ENCODE measurements around the gene ATIC. TPM values are rescaled to one million over a fixed set of nuclear protein-coding genes. Genes with fewer than 3 reads are reported as not detected.

The ATIC gene
- total RNA-seq, 1 experiment from 2014 or later: 173 TPM

- H2AFZ ChIP-seq (ENCODE audit: low read depth, low read length, poor library complexity, severe bottlenecking): no peak overlapping the region
- no peak for TF ChIP-seq SIN3A (IDR thresholded peaks at IDR 0.05; ENCODE audit: low read depth)
- TF ChIP-seq MAX (IDR thresholded peaks at IDR 0.05): no peak
- no peak for TF ChIP-seq POLR2A (IDR thresholded peaks at IDR 0.05; ENCODE audit: borderline replicate concordance, extremely low read depth, insufficient read depth, insufficient read length)
- TF ChIP-seq REST (IDR thresholded peaks at IDR 0.05; ENCODE audit: low read depth): no peak
- no peak for TF ChIP-seq YY1 (IDR thresholded peaks at IDR 0.05; ENCODE audit: extremely low read depth, insufficient replicate concordance, low read depth, low read length)
- TF ChIP-seq SRF (IDR thresholded peaks at IDR 0.05; ENCODE audit: low read depth): no peak
- TF ChIP-seq ZBTB33 (IDR thresholded peaks at IDR 0.05; ENCODE audit: extremely low read depth, insufficient replicate concordance, low read length): no peak
- no peak for TF ChIP-seq ELF1 (IDR thresholded peaks at IDR 0.05; ENCODE audit: borderline replicate concordance, low read depth)
- TF ChIP-seq FOSL1 (IDR thresholded peaks at IDR 0.05; ENCODE audit: low read depth): no peak
- TF ChIP-seq ATF3 (IDR thresholded peaks at IDR 0.05): no peak
- TF ChIP-seq ZFX (IDR thresholded peaks at IDR 0.05): no peak
- no peak for TF ChIP-seq SP1 (IDR thresholded peaks at IDR 0.05; ENCODE audit: low read depth)
- TF ChIP-seq TCF7L2 (IDR thresholded peaks at IDR 0.05; ENCODE audit: borderline replicate concordance, extremely low read depth, insufficient read depth, insufficient read length): no peak
- TF ChIP-seq ZNF274 (IDR thresholded peaks at IDR 0.05; ENCODE audit: low read depth, low read length): no peak
- no peak for TF ChIP-seq CTCF (IDR thresholded peaks at IDR 0.05 in 2 of 3, conservative IDR thresholded peaks at IDR 0.05 in 1 of 3; ENCODE audit: borderline replicate concordance in 1 of 3, insufficient read depth in 1 of 3, low read depth in 2 of 3, low read length in 2 of 3)
- no peak overlapping the region for H3K9ac ChIP-seq (ENCODE audit: low read length)
- ATAC-seq (no peak), DNase-seq (ENCODE audit: low read depth, low spot score) (no peak)
- peaks cover 0 to 10% of the 10 kb centered on the region in 2 experiments; a peak in 2 of 4 replicates for H3K36me3 ChIP-seq (ENCODE audit: control insufficient read depth in 1 of 2, insufficient read depth in 2 of 2, low read length in 2 of 2)
- no peaks in the 10 kb centered on the region for H3K9me3 ChIP-seq (ENCODE audit: control insufficient read depth in 1 of 2, insufficient read depth in 1 of 2, low read depth in 1 of 2, low read length in 2 of 2)
- intact Hi-C loops (cut with micrococcal nuclease): no loop called here
- H3K4me1 ChIP-seq (ENCODE audit: control insufficient read depth in 1 of 2, insufficient read depth in 2 of 2, low read length in 2 of 2): no peaks in the 10 kb centered on the region
- ChIA-PET CTCF (no interaction called here), RAD21 (ENCODE audit: low non-redundant PET in 1 of 2, low total read pairs in 2 of 2, uncharacterized antibody in 2 of 2, unreplicated experiment in 2 of 2) (no interaction called here), POLR2A (no interaction called here)
- no peaks in the 10 kb centered on the region for H3K27me3 ChIP-seq (ENCODE audit: insufficient read depth, low read length)
- H3K79me2 ChIP-seq (ENCODE audit: insufficient read depth, low read length): no peaks in the 10 kb centered on the region
- no peak overlapping the region for H3K27ac ChIP-seq (ENCODE audit: low read depth, low read length)
- no TSS peak for BruUV-seq (replicated peaks)
- H4K20me1 ChIP-seq (ENCODE audit: insufficient read depth): no peaks in the 10 kb centered on the region
- H3K9me2 ChIP-seq (ENCODE audit: insufficient read depth): no peaks in the 10 kb centered on the region
- H3K4me2 ChIP-seq (ENCODE audit: low read length): no peak overlapping the region
- no peak overlapping the region for H3K4me3 ChIP-seq (replicated peaks in 1 of 2; ENCODE audit: low read depth in 1 of 2, low read length in 2 of 2)
These were observed 53.4 kb downstream of the ATIC start for GRCh38 chr2:215365184-215365658.

Measured in HCT116 (cell line).